ENCODE measurements around the gene INSC.

GRCh38 chr11:15119352-15119751, 4.6 kb downstream of the INSC start:
- TF ChIP-seq CTCF (IDR thresholded peaks at IDR 0.05; ENCODE audit: poor library complexity), result no peak
- TF ChIP-seq EZH2 (IDR thresholded peaks at IDR 0.05; ENCODE audit: borderline replicate concordance), result no peak
